T-helper 1 cell (primary cell): ENCODE data around the gene CHKA.

ENCODE experiments used
- DNase-seq, 5 donors: peaks; one replicate each; pipeline ENCODE4 v3.0.0-alpha.2; 2012 to 2020

The CHKA gene

DNA sequence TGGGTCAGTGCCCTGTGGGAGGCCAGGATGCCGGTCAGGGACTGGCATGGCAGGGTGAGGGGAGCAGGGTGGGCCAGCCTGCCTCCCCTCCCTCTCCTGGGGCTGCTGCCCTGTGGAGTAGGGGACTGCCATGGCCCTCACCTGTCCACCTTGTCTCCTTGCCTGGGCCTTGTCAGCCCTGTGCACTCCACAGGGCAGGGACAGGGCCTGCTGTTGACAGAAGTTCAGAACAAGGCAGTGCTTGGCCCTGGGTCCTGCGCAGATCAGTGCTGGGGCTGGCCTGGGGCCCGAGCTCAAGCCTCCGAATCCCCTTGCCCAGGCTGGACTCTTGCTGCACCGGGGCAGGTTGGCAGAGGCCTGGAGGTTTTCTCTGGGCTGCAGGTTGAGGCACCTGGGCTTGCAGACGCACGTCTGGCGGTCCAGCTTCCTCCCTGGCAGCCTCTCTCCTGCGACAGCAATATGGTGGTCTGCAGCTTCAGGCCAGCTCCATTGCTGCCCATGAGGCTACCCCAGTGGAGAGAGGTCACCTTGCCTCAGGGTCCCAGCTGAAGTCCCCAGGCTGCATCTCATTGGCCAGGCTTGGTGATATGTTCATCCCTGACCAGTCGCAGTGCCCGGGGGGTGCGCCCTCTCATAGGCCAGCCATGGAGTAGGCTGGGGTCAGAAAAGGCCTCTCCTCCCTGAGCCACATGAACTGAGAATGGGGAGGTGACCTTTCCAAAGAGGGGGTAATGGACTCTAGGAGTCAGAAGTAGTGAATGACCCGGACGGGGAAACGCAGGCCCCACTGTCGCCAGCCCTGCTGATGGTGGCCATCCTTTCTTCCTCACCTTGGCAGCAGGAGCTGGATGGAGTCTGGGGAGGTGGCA lies 21.5 kb upstream of the CHKA start:
- DNase-seq, result no peak

DNA sequence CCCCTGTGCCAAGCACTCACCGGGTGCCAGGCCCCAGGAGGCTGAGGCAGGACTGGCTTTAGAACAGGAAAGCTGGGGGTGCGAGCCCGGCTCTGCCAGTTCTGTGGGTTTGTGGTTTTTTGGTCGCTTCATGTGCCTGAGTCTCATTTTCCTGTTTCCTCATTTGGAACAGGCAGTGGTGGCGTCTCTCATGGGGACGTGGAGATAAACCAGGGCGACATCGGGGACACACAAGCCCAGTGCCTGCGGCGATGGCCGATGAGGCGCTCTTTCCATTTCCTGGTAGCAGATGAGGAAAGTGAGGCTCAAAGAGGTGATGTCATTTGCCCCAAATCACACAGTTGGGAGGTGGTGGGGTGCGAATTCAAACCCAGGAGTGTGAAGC lies 20.8 kb upstream of the CHKA start:
- DNase-seq, result peak in 1 of 5 donors; percentile 38

DNA sequence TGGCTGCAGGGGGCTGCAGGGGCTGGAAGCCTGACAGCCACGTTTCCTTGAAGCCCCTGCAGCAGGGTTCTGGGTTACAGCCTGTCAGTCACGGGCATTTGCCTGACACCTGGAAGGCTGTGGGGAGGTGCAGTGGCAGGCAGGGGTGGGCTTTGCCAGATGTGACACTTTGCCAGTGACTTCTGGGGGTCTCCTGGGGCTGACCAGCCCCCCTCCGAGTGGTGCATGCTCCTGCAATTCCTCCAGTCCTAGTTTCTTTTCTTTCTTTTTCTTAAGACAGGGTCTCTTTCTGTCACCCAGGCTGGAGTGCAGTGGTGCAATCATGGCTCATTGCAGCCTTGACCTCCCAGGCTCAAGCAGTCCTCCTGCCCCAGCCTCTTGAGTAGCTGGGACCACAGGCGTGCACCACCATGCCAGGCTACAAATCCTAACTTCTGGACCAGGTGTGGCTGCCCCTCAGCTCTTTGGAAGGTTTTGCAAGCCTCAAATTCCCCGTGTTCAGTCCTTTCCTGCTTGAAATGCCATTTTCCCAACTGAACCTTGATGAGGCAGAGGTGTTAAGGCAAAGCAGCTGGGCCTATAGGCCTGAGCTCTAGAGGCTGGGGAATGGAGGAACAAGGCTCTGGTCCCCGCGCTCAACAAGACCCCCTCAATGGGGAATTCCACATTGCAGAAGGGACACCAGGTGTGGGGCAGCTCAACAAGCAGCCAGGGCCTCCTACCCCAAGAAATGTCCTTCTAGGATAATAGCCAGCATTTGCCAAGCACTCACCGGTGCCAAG lies 20.2 kb upstream of the CHKA start:
- no peak for DNase-seq

DNA sequence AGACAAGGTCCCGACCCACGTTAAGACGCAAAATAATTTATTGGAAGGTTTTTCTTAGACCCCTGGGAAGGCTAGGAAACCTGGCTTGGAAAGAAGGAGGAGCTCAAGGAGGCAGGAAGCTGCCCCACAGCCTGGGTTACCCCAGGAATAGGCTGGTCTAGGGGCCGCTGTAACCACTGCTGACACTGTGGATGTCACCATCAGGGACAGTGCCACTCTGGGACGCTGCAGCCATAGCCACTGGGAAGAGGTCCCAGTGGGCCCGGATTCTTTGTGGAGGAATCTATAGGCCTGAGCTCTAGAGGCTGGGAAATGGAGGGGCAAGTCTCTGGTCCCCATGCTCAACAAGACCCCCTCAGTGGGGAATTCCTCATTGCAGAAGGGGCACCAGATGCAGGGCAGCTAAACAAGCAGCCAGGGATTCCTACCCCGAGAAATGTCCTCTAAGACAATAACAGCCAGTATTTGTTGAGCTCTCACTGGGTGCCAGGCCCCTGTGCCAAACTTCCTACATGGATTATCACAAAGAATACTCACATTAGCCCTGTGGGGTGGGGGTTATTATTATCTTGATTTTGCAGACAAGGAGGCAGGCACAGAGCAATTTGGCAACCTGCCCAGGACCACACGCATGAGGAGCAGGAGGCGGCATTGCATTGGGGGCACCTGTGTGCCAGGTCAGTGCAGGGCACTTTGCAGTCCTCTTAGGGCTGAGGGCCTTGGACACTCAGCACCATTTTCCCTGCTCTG lies 19.5 kb upstream of the CHKA start:
- no peak for DNase-seq

DNA sequence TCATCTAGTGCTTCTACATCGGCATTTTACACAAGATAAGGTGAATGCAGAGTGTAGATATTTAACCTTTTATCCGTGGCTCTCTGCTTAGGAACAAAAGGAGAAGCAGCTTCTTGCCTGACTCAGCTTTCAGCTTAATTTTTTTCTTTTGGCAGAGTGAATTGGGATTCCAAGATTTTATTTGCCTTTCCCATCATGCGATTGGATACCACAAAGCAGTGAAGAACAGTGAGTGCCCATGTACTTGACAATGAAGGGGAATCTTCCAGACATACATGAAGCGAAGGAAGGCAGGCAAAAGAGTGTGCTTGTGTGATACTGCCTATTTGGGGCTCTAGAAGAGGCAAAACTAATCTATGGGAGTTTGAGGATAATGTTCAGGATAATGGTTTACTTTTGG lies 17.0 kb upstream of the CHKA start:
- DNase-seq, result no peak

DNA sequence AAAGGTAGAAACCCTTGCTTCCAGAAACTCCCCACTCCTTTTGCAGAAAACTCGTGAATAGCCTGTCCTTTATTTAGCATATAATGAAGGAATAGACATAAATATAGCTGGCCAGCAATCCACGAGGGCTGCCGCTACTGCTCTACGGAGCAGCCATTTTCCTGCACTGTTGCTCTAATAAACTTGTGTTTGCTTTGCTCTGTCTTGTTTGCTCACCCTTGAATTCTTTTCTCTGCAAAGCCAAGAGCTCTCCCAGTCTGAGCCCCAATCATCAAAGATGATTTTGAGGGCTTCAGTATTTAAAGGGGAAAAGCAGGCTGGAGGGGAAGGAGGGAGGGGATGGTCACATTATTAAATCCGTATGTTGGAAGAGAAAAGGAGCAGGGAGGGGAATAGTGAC lies 16.6 kb upstream of the CHKA start:
- no peak for DNase-seq

DNA sequence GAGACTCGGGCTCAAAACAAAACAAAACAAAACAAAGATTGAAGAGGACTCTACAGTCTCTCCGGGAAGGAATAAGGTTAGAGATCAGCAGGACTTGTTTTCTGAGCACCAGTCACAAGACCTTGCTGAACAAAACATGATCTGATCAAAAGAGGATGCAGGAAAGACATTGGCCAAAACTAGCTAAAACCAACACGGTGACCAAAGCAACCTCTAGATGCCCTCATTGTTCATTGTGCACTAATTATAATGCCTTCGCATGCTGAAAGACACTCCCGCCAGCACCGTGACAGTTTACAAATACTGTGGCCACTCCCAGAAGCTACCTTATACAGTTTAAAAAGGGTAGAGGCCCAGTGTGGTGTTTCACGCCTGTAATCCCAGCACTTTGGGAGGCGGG lies 15.7 kb upstream of the CHKA start:
- no peak for DNase-seq

DNA sequence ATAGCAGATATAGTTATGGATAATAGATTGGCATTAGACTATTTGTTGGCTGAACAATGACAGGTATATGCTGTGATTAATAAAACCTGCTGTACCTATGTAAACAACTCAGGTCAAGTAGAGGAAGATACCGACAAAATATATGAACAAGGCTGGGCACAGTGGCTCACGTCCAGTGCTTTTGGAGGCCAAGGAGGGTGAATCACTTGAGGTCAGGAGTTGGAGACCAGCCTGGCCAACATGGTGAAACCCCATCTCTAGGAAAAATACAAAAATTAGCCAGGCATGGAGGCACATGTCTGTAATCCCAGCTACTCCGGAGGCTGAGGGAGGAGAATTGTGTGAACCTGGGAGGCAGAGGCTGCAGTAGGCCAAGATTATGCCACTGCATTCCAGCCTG lies 14.0 kb upstream of the CHKA start:
- no peak for DNase-seq

DNA sequence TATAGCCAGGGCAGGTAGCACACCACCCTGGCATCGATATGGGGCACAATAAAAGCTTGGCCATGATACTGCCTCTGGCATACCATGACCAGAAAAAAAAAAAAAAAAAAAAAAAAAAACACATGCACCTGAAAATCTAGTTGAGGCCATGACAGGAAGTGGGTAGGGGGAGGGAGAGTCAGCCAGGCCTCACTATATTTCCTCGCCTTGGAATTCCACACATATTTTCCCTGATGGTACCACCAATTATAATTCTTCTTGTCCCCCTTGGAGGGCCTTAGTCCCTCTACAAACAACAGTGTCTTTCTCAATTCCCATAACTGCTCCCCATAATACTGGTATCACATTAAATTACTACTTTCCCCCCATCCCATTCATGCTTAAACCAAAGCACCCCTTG lies 12.6 kb upstream of the CHKA start:
- DNase-seq, result no peak

DNA sequence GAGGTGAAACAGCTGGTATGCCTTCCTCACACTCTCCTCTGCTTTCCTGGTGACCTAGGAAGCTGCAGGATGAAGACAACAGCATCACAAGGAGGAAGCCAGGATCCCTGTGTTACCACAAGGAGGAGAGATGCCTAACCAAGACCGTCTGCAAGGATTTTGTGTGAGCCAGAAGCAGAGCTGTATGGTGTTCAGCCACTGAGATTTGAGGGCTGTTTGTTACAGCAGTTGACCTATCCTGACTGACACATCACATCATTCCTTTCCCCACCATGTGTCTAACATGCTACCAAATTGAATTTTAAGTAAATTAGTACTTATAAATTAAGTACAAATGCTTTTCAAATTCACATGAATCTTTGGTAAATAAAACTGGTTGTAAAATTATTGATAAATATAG lies 8.9 kb upstream of the CHKA start:
- DNase-seq, result no peak

DNA sequence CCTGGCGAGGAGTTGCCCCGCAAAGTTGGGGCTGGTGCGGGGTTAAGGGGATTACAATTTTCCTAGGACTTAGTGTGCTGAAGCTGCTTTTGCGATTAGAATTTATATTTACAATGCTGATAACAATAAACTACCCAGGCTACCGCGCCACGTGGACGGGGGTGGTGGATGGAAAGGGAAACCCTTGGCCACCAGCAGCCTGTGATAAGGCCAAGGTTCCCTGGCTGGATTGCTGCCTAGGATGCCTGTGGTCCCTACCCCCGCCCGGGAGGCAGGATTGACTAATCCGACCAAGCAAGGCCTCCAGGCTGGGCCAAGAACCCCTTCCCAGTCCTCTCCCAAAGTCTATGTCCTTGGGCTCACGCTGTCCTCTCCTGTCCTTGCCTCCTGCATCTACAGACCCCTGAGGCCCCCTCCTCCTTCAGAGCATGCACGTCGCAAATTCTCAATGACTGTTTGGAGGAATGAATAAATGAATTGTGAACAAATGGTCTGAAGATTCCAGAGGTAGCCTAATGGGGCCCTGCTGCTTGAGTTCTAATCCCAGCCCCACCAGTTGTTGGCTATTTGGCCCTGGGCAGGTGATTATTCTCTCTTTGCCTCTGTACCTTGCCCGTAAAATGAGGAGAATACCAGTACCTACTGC lies 7.6 kb upstream of the CHKA start:
- DNase-seq, result no peak

DNA sequence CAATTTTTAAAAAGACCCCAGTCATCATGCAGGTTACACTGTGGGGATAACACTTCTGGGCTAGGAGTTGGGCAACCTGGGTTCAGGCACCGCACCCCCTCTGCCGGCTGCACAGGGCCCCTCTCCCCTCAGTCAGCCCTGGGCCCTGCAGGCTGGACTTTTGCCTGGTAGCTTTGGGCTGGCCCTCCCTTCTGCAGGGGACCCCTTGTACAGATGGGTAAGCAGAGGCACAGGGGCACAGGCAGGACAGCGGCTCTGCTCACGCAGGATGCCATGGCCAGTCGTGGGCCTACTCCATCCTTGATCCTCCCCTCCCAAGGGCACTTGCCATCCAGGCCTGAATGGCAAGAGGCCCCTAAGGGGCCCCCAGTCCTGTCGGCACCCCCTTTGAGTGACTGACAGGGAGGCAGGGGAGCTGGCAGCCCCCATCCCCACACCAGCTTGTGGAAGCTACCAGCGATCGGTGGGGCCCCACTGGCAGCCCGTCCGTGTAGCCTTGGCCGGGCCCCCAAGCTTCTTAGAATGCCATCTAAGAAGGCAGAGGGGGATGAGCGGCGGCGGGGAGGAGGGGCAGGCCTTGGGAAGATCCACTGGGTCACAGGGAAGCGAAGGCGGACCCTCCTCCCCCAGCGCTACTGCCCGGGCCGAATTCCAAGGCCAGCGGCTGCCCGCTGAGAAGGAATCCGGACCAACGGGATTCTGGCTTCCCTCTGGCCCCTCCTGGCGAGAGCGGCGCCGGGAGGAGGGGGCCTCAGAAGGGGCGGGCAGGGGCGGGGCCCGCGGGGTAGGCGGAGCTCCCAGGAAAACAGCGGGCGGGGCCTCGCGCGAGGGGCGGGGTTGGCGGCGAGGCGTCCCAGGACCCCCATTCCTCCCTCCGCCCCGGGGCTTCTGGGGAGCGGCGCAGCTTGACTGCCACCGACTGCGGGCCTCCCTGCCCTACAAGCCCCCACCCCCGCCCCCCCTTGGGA lies 6.8 kb upstream of the CHKA start:
- no peak for DNase-seq

DNA sequence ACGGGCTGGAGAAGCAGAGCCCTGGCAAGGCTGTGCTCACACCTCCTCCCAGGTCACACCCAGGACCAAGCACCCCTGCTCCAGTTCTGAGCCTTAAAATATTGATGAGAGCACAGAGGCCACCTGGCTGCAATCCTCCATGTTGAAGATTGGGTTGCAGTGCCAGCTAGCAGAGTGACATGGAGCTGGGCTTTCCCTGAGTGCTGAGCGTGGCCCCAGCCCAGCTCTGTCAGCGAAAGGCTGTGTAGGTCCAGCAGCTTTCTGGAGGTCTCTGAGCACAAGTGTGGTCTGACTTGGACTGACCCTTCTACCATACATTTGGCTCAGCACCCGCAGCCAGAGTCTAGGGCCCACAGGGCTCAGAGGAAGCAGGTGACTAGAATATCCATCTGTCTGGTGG lies 4.0 kb upstream of the CHKA start:
- DNase-seq, result no peak

DNA sequence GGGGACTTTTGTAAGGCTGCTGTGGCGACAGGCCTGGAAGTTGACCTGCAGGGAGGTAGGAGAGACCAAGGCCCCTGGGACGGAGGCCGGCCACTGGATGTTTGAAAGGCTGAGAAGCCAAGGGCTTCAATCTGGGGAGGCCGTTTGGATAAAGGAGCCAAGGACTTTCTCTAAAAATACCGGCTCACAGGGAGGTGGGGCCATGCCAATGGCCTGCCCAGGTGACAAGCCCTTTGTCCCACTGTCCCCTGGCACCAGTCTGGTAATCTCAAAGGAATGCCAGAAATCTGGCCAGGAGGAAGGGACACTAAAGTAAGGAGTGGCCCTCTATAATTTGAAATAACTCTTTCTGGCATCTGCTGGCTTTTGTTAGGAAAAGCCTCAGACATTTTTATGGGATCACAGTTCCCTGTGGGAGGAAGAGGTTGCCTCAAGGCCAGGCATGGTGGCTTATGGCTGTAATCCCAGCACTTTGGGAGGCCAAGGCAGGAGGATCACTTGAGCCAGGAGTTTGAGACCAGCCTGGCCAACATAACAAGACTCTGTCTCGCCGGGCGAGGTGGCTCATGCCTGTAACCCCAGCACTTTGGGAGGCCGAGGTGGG lies 1.9 kb upstream of the CHKA start:
- DNase-seq, result no peak

DNA sequence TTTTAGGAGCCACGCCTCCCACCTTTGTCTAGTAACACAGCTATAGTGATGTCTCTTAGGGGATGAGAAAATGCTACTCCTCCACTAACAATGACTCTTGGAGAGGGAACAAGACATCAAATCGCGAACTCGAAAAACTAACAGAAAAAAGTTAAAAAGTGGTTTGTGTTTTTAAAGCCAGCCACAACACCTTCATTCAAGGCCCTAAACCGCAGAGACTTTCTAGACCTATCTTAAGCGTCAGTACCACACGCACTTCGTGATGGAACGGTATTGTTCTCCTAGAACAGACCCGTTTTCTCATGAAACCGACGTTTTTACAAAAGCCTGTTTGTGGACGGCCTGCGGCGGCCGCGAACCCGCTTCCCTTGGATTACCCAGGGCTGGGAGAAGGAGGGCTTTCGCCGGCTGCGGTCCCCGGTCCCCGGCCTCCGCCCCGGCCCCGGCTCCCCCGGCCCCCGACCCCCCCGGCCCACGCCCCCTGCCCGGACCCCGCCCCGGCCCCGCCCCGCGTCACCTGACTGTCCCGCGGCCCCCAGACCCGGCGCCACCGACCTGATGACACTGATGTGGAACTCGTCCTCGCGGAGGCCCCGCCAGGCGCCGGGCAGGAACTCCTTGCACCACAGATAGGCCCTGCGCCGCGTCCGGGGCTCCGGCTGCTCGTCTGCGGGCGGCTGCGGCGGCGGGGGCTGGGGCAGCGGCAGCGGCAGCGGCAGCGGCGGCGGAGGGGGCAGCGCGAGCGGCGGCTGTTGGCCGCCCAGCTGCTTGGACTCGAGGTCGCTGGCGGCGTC lies 718 bp downstream of the CHKA start:
- peak; percentile 19 to 52 (median 34) for DNase-seq

DNA sequence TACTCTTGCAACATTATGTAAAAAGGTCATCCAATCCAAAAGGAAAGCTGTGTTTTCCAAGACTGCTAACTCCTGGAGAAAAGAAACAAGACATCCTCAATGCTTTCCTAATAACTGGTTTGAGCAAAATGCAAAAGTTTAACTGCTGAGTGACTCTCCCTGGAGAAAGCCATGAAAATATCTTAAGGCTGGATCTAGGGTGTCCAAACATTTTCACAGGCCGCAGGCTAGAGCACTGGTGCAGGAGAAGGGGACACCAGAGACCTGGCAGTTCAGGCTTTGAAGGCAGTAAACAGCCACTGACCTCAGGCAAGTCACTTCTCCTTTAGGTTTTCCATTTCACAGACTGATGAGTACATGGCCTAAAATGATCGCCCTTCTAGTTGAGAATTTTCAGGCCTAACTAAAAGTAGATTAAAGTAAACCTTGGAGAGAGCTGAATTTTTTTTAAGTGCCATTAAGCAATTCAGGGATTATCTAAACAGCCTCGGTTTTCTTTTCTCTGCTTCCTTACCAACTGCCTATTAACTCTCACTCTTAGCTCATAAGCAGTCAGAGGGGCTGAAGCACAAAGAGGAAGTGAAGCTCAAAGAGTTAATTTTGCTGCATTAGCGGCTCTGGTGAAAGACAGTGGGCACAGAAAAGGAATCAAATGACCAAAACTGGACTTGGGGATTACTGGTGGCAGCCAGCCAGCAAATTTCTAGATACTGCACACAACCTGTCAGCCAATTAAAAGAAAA lies 2.3 kb downstream of the CHKA start:
- DNase-seq, result no peak

DNA sequence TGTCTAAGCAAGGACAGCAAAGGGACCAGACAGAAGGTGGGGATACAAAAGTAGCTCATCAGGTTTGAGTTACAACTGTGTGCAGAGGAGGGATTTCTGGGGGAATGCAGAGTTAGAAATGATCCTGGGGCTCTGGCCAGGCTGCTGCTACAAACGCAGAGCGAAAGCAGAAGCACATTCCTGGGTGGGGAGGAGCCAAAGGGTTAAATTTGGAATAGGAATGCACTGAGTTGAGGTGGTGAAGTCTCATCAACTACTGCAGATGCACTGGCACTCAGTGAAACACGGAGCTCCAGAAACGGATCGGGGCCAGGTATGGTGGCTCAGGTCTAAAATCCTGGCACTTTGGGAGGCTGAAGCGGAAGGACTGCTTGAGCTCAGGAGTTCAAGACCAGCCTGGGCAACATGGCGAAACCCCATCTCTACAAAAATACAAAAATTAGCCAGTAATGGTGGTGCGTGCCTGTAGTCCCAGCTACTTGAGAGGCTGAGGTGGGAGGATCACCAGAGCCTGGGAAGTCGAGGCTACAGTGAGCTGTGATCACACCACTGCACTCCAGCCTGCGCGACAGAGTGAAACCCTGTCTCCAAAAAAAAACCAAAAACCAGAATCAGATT lies 3.2 kb downstream of the CHKA start:
- no peak for DNase-seq

DNA sequence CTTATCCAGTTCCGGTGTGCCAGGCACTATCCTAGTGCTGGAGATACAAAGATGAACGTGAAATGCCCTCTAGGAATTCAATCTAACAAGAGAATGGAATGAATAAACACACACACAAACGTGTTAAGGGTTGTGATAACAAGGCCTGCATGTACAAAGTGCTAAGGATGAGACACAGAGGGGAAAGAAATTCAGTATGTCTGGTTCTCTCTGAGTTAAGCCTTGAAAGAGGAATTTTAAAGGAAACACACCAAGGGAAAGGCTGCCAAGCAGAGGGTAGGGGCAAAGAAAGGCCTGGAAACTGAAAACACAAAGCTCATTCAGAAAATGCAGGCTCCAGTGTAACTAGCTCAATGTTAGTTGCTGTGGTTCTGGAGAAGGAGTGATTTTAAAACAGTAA lies 4.2 kb downstream of the CHKA start:
- DNase-seq, result no peak

DNA sequence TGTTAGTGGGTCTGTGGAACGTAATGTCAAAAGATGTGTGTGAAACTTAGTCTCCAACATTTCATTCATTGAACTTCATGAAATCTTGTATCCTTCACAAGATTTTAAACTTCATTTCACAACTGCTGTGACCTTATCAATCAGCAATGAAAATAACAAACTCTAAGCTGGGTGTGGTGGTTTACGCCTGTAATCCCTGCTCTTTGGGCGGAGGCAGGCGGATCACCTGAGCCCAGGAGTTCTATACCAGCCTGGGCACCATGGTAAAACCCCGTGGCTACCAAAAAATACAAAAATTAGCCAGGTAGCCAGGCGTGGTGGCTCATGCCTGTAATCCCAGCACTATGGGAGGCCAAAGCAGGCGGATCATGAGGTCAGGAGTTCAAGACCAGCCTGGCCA lies 5.1 kb downstream of the CHKA start:
- DNase-seq, result no peak
